Left kidney (tissue), 2 donors: ENCODE results near the gene FPGS. TPM values are rescaled to one million over a fixed set of nuclear protein-coding genes. Genes with fewer than 3 reads are reported as not detected.

Experiments
- DNase-seq: peaks from one replicate; pipeline ENCODE4 v3.0.0-alpha.2; 2013
- polyA plus RNA-seq: library from polyadenylated mRNA; unstranded; fragments of 120-200 nt; gene quantifications from one replicate; pipeline ENCODE4 v1.2.1, GENCODE V29; 2013; ENCODE audit not compliant: insufficient read length

FPGS gene
- polyA plus RNA-seq, 1 donor: 44.1 TPM

- peak; percentile 90 for DNase-seq
Observed at GRCh38 chr9:127785933-127786772, 16.5 kb upstream of the FPGS start, which contains the start of gene CDK9. Gene CDK9 (plus strand): TSS chr9:127786034. CDS start chr9:127786149, 115 bp downstream.

GRCh38 chr9:127786773-127787104 is 15.9 kb upstream of the FPGS start:
- no peak for DNase-seq

GRCh38 chr9:127788337-127789011 is 14.2 kb upstream of the FPGS start:
- DNase-seq: no peak

GRCh38 chr9:127789179-127789578 is 13.5 kb upstream of the FPGS start:
- no peak for DNase-seq

GRCh38 chr9:127790094-127790855 is 12.4 kb upstream of the FPGS start:
- DNase-seq: no peak

- no peak for DNase-seq
Observed at GRCh38 chr9:127791085-127791484, 11.6 kb upstream of the FPGS start.

GRCh38 chr9:127792417-127793031 is 10.2 kb upstream of the FPGS start:
- DNase-seq: no peak

- no peak for DNase-seq
Observed at GRCh38 chr9:127793093-127793708, 9.5 kb upstream of the FPGS start.

GRCh38 chr9:127794001-127794791 is 8.5 kb upstream of the FPGS start:
- no peak for DNase-seq

- DNase-seq: no peak
Observed at GRCh38 chr9:127796225-127796813, 6.4 kb upstream of the FPGS start.

GRCh38 chr9:127796852-127797370 is 5.8 kb upstream of the FPGS start:
- DNase-seq: no peak

GRCh38 chr9:127801955-127802575 is 617 bp upstream of the FPGS start:
- no peak for DNase-seq

- no peak for DNase-seq
Observed at GRCh38 chr9:127803507-127804352, 1.0 kb downstream of the FPGS start.

GRCh38 chr9:127805620-127806019 is 2.9 kb downstream of the FPGS start:
- no peak for DNase-seq

GRCh38 chr9:127806871-127807270 is 4.2 kb downstream of the FPGS start:
- DNase-seq: no peak

GRCh38 chr9:127808347-127809001 is 5.8 kb downstream of the FPGS start:
- DNase-seq: no peak

GRCh38 chr9:127809002-127809539 is 6.4 kb downstream of the FPGS start:
- no peak for DNase-seq
